ENCODE results near the gene RBPMS2.
A peak's percentile ranks its signal among the peaks of the same experiment; 100 is the strongest.

RBPMS2 gene

DNA sequence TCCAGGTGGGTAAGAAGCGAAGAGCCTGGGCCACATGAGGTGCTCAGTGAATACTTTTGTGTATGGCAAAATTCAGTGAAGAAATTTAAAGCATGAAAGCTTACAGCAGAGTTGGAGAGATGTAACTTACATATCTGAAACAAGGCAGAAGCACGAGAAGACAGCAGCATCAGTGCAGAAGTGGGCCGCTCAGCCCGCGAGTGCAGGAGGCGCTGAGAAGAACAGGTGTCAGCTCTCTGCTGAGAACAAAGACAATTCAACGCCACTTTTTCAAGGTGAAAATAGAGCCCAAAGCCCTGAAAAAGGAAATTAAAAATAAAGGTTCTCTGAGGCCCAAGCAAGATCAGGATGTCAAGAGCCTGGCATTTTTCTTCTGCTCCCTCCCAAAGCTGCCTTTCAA, 58.3 kb downstream of the RBPMS2 start:
- DNase-seq = no peak

DNA sequence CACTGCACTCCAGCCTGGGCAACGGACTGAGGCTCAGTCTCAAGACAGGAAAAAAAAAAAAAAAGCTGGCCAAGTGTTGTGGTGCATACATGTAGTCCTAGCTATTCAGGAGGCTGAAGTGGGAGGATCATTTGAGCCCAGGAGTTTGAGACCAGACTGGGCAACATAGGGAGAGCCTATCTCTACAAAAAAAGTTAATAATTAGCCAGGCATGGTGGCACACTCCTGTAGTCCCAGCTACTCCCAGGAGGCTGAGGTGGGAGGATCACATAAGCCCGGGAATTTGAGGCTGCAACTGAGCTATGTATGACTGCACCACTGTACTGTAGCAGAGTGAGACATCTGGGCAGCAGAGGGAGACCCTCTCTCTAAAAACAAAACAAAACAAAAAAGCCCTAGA, 58.9 kb downstream of the RBPMS2 start:
- DNase-seq = no peak

DNA sequence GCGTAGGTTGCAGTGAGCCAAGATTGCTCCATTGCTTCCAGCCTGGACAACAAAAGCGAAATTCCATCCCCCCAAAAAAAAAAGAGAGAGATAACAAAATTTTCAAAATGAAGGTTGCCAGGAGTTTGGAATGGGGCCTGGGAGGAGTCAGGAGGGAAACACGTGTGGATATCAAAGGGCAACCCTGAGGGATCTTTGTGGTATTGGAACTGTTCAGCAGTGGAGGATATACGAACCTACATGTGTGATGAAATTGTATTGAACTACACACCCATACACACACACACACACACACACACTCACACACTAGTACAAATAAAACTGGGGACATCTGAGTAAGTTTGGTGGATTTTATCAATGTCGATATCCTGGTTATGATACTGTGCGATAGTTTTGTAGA, 61.8 kb downstream of the RBPMS2 start:
- no peak for DNase-seq

DNA sequence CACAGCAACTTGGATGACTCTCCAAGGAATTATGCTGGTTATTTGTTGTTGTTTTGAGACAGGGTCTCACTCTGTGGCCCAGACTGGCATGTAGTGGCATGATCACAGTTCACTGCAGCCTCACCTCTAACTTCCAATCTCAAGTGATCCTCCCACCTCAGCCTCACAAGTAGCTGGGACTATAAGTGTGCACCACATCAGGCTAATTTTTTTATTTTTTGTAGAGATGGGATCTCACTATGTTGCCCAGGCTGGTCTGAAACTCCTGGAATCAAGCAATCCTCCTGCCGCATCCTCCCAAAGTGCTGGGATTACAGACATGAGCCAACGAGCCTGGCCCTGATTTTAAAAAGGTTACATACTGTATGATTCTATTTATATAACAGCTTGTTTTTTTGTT, 63.0 kb downstream of the RBPMS2 start:
- no peak for DNase-seq

DNA sequence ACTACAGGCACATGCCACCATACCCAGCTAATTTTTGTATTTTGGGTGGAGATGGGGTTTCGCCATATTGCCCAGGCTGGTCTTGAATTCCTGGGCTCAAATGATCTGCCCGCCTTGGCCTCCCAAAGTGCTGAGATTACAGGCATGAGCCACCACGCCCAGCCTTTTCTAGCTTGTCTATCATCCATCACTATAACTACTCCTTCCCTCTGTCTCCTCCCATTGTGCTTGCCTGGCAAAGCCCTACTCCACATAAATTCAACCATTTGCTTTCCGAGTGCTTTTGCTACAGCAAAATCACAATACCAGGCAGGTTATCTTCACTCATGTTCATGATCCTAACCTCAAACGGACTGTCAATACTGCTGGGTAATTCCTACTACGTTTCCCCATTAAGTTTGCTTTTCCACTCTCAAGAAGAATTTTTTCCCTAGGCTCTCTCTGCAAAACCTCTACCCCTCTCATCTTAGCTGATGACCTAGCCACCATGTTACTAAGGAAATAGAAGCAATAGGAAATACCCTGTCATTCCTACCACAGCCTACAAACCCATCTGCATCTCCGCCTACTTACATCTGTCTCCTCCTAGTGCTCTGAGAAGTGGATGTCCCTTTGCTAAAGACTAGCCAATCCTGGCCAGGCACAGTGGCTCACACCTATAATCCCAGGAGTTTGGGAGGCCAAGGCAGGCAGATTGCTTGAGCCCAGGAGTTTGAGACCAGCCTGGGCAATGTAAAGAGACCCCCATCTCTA, 64.5 kb downstream of the RBPMS2 start:
- no peak for DNase-seq

DNA sequence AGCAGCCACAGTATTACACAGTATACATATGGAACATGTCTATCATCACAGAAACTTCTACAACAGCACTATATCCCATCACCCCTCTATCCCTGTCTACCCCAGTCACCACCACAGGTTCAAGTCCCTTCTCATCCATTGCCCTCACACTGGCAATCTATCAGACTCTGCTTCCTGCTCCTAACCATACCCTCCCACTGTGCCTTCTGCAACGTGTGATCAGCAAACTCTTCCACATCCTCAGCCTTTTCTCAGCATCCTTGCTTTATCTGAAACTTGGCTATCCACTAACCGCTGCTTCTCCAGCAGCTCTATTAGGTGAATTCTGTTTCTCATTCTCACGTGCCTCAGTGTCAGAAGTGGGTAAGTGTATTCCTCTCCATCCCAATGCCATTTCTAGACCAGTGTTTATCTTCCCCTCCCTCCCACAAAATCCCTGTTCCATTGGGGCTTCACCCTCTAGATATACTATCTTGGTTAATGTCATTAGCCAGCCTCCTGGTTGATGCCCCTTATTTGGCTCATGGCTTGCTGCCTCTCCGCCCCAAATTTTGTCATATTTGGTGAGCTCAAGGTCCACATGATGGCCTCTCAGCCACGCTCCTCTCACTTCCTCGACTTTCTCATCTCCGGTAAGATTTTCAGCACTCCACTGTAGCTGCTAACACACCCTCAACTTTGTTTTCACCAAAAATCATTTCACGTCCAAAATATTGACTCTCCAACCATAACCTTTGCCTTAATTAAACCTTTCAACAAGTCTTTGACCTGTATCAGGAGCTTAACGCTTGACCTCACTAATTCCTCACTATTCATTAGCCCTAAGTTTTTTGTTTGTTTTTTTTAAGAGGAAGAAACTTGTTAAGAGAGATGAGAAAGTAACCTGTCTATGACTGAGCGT, 69.1 kb downstream of the RBPMS2 start:
- no peak for DNase-seq

DNA sequence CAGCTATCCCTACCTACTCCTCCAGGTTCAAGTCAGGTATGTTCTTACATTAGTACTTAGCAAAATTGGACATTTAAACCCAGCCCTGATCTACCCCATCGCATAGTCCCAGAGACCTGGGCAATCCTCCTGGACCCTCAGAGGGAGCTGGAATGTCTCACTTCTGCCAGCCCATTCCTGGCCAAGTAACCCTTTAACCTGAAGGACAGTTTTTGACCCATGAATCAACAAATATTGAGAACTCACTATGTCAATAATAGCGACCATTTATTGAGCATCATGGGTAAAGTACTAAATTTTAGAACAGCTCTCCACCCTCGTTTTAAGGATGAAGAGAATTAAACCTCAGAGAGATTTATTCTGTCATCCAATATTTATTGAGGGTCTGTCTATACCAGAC, 70.4 kb downstream of the RBPMS2 start:
- no peak for DNase-seq

DNA sequence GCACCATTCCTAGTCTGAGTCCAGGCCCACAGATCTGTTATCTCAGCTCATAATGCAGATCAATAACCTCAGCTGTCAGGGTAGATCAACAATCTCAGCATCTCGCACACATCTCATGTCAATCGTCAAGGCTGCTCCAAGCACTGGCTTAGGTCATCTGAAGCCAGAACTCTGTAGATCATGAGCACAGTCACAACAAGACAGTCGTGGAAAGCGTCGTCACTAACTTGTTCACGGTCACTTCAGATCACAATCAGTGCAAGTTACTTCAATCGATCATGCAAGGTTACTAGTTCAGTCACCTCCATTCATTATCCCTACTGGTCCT, 71.8 kb downstream of the RBPMS2 start:
- no peak for DNase-seq

DNA sequence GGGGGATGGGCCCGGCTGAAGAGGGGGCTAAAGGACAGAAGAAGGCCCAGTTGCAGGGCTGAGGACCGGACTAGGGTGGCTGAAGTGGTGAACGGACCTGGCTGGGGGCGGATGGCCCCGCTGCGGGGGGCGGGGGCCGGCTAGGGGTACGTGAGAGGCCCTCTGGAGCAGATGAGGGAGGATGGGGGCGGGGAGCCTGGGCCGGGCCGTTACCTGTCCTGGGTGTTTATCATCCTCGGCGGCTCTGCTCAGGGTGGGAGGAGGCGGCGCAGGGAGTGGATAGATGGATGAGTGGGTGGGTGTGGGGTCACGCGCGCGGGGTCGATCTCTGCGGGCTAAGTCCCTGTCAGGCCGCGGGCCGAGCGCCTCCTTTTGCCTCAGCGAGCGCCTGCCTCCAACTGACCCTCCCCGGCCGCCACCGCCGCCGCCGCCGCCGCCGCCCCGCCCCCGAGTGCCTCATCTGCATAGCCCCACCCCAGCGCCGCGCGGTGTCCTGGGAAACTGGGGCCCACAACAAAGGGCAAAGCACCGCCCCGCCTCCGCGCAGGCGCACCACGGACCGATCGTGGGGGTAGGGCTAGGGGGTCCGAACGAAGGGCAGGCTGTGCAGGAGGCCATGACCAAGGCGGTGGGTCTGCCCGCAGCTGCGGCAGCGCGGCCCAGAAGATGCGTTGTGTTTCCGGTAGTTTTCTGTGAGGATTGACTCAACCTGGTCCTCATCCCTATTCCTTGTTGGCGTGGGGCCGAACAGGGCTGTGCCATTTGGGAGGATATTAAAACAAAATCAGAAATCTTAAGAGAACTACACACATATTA, 72.4 kb downstream of the RBPMS2 start:
- peak; percentile 68 for DNase-seq

DNA sequence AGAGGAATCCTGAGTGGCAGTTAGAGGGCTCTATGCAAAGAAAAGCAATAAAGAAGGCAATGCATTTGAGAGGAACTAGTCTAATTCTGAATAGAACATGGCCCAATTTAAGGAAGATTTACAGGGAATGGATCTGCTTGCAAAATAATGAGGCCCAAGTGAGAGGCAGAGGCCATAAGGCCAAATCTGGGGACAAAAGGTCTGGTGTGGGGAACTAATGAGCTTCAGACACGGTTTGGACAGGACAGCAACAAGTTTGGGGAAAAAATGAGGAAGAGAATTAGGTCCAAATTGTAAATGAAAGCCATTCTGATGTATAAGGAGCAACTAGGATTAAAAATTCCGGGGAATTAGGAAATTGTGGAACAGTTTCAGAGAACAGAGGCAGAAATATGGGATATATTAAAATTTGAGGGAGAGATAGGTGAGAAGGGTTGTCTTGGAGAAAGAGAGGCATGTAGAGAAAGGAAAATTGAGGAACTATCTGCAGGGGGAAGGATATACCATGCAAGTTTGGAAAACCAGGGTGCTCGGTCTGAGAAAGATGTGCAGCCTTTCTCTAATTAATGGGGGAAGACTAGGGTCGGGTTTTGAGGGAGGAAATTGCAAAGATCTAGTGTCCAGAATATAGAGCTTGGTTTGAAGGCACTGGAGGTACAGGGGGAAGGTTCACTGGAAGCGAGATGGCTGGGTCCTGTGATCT, 73.8 kb downstream of the RBPMS2 start:
- DNase-seq = no peak

DNA sequence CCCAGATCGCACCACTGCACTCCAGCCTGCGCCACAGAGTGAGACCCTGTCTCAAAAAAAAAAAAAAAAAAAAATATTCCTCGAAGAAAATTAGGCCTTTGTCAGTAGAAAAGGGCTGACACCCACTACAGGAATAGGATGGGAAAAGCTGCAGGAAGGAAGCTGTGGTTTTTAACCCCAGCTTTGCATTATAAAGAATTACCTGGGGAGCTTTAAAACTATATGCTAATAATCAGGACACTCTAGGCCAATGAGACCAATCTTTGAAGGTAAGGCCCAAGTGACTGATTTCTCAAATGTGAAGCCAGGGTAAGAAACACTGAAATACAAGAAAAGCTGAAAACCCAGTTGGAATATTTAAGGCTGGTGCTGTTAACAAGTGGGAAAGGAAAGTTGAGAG, 74.3 kb downstream of the RBPMS2 start:
- no peak for DNase-seq

DNA sequence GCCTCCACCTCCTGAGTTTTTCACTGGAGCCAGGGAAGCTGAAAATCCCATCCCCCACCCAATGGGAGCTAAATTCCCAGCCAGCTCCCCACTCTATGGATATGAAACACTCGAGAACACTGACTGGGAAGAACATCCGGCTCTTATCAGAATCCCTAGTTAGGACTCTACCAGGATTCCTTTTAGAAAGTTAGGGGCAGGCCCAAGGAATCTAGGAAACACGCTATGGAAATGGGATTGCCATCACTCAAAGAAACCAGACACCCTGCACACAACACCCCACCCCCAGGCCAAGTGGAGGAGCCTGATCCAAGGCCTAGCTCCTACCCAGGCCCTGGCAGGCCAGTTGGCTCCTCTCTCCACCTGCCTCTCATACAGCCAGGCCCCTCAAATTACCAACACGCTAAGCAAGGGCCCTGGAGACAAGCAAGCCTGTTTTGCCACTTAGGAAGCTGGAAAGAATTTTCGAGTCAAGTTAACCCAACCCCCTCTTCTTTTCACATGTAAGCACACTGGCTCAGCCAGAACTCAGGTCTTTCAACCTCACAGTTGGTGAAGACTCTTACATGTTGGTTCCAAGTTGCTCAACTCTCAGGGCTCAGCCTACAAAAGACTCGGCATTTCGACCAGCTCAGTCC, 75.5 kb downstream of the RBPMS2 start:
- DNase-seq = peak; percentile 91

DNA sequence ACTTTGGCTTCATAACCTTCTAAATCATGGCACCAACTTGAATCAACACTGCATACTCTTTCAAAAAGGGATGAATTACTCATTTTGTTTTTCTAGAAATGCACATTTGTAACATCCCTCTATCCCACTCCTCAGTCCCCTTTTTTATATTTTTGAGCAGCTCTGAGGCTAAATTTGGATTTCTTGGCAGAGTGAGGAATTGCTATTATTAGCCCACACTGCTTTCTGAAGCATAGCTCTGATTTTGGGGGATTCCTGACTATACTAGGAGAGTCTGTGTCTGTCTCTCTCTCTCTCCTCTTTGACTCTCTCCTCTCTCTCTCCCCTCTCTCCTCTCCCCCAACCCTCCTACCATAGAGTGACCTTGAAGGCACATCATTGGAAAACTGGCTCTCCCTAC, 76.6 kb downstream of the RBPMS2 start:
- DNase-seq = no peak

DNA sequence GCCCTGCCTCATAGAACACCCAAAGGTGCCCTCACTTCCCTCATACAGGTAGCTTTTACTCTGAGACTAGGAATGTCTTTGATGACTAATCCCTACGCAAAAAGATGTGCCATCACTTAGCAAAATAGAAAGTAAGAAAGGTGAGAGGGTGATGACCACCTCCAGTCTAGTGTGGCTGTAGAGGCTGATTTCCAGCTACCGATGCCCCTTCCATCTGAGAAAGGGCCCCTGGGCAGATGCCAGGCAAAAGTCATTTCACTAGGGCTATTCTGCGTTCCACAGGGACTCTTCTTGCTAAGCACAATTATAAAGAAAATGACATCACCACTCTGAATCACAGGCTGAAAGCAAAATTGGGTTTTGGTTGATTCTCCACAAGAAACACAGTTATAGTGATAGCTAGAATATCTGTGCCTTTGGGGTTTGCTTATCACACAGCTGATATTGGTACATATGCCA, 77.4 kb downstream of the RBPMS2 start:
- no peak for DNase-seq

DNA sequence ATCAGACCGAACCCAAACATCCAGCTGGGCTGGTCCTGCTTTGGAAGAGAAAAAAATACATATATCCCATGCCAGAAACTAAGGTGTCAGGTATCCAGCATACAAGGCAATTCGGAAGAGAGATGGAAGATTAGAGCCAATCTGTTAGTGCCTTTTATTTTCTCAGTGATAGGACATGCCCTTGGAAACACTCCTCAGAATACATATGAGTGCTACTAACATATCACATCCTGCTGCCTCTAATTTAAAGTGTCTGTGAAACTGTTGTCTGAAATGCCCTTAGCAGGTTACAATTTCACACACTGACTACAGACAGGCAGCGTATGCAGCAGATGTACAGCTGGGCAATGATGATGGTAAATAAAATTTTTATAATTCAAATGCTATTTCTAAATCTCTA, 78.9 kb downstream of the RBPMS2 start:
- no peak for DNase-seq

DNA sequence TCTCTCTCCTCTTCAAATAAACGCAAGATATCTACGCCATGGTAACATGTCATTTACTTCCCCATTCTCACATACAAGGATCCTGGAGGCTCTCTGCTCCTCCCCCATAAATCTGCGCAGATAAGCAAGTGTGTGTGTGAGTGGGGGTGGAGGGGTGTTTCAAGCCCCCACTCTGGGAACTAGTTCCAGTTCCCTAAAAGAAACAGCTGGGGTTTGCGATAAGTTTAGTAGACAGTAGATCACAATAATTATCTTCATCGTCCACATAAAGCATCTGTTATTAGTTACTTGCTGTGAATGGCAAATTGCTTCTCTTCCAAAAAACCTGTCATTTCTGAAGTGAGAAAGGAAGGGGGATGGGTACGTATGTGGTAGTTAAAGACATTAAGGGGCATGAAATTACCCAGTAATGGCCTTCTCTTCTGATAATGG, 79.8 kb downstream of the RBPMS2 start:
- DNase-seq = no peak

DNA sequence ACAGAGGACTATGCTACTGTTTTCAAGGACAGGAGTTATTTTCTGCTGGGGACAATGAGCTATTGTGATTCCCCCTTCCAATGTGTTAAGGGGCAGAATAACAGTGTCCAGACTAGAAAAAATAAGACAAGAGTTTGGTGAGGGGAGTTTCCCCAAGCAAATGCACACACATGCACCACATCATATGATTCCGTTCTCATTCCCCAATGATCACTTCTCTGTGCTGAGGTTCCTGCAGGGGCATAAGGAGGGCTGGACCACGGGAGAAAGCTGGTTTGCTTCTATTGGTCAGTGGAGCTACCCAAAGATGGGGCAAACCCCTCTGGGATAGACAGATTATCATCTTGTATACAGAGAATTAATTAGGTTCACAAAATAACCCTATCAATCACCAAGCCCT, 80.6 kb downstream of the RBPMS2 start:
- DNase-seq = no peak

DNA sequence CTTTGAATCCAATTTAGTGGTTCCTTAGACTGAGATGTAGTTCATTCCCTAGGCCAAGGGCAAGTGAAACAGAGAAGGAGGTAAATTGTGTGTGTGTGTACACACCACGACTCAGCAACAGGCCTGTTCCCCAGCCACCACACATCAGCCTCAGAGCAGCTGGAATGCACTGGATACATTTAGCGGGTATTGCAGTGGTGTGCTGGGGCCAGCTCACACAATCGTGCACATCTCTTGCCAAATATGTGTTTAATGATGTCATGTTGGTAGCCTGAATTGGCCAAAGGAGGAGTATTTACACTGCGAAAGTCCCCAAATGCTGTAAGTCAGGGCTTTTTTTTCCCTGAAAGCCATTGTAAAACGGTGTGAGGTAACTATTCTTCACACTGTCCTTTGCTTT, 82.3 kb downstream of the RBPMS2 start:
- DNase-seq = no peak

DNA sequence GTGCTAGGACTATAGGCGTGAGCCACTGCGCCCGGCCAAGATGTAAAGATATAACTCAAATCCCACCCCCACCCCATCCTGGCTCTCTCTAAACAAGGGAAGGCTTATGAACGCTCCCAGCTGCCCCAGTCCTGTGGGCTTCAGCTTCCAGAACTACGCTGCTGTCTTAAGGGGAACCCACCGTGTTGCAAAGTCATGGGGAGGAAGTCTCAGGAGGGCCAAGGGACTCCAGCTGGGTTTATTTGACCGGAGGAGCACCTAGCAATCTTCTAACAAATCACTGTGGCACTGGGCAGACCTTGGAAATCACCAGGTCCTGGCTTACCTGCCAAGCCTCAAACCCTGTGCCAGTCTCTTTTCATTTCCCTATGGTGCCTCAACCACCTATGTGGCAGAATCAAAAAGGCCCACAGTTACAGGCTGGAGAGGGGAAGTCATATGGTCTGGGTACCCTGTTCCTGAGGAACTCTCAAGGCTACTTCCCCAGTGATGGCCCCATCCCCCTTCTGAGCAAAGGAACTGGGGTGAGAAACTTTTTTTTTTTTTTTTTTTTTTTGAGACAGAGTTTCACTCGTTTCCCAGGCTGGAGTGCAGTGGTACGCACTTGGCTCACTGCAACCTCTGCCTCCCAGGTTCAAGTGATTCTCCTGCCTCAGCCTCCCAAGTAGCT, 83.4 kb downstream of the RBPMS2 start:
- no peak for DNase-seq

DNA sequence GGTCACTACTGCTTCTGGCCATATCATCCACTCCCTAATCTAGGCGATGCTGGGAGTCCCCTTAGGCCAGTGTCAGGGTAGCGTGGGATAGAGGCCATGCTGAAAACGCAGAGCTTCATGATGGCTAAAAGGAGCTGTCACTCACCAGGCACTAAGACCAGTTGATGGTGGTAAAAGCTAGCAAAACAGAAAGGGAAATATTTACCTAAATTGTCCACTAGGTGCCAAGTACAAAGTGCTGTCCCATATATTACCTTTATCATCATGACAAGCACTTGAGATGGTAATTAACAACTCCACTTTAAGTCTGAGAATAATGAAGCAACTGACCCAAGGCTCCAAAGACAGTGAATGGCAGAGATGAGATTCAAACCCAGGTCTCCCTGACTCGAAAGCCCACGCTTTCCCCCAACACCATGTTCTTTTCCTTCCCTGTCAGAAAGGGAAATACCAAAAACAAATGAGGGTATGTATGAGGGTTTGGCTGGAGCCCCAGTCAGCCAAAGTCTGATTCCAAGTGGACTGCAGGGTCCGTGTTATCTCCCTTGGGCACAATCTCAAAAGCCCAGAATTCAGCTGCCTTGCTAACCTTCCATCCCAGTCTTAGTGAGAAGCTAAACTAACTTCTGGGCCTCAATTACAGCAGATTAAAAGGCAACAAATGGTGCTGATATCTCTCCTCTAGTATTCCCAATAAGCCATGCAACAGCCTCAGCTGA, 84.7 kb downstream of the RBPMS2 start:
- DNase-seq = no peak

DNA sequence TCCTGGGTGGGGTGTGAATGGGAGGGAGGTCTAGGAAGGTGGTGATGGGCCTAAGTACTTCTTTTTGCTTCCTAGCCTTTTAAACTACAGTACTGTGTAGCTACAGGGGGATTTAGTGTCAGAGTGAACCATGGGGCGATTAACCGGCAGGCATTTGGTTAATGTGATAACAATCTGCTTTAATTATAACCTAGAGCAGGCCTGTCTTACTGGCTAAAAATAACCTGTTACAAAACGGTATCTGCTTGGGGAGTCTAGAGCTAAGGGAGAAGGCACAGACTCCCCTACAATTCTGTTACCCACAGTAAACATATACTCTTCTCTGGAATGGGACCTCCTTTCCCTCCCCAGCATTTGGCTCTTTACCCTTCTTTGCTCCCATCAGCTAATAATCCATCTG, 85.4 kb downstream of the RBPMS2 start:
- DNase-seq = no peak

Measured in NCI-H510A (cell line).